Right atrium auricular region (tissue), 2 donors: ENCODE data around the gene AGPAT1. TPM values are rescaled to one million over a fixed set of nuclear protein-coding genes. Genes with fewer than 3 reads are reported as not detected.

Source experiments
- DNase-seq: peaks from one replicate; pipeline ENCODE4 v3.0.0-alpha.2; 2019; ENCODE audit warnings: low spot score
- H3K27ac ChIP-seq, 2 donors: fragments of 200-600 bp; sonication (generic); 1 replicate in 1 of 2; 2 replicates in 1 of 2; pipeline ENCODE4 v1.5.1; 2016 to 2019
- H3K27me3 ChIP-seq, 2 donors: fragments of 200-600 bp; sonication (generic); one replicate each; pipeline versions ENCODE4 v1.5.1 to v1.6.0; 2017 to 2019
- H3K36me3 ChIP-seq: fragments of 200-600 bp; sonication (generic); one replicate; pipeline ENCODE4 v1.5.1; 2016
- H3K4me1 ChIP-seq, 2 donors: fragments of 200-600 bp; sonication (generic); one replicate each; pipeline versions ENCODE4 v1.5.1 to v1.6.0; 2017 to 2019
- H3K4me3 ChIP-seq, 2 donors: fragments of 200-600 bp; sonication (generic); 1 replicate in 1 of 2; 2 replicates in 1 of 2; pipeline ENCODE4 v1.5.1; 2017 to 2019; ENCODE audit warnings: mild to moderate bottlenecking in 1 of 2, moderate library complexity in 1 of 2
- H3K9me3 ChIP-seq, 2 donors: fragments of 200-600 bp; sonication (generic); one replicate each; pipeline ENCODE4 v1.5.1; 2019
- CTCF ChIP-seq, 2 donors: fragments of 200-600 bp; sonication (generic); IDR thresholded peaks; one replicate each; pipeline ENCODE4 v1.5.1; 2019; ENCODE audit warnings: antibody characterized with exemption in 2 of 2
- total RNA-seq, 2 donors: library from RNA; depleted of rRNA; stranded (reverse); fragments of >200 nt; gene quantifications; one replicate each; pipeline ENCODE4 v1.1.0, GENCODE V29; 2016

AGPAT1 gene
- total RNA-seq, 2 donors from 2014 or later, result 59.6 to 77.1 TPM

GRCh38 chr6:32168807-32169591, 6.9 kb downstream of the AGPAT1 start:
- Histone ChIP-seq H3K4me3 (no peak overlapping the region), H3K4me1 (no peaks in the 10 kb centered on the region), H3K9me3 (no peaks in the 10 kb centered on the region), H3K36me3 (peaks cover 53% of the 10 kb centered on the region), H3K27me3 (no peaks in the 10 kb centered on the region), H3K27ac (no peak overlapping the region)
- no peak for DNase-seq
- TF ChIP-seq CTCF (IDR thresholded peaks at IDR 0.05), result no peak

- Histone ChIP-seq H3K4me3 (no peak overlapping the region), H3K27me3 (no peaks in the 10 kb centered on the region), H3K9me3 (no peaks in the 10 kb centered on the region), H3K27ac (no peak overlapping the region), H3K4me1 (no peaks in the 10 kb centered on the region), H3K36me3 (peaks cover 58% of the 10 kb centered on the region)
- no peak for TF ChIP-seq CTCF (IDR thresholded peaks at IDR 0.05)
- DNase-seq, result no peak
These were observed 7.5 kb downstream of the AGPAT1 start for GRCh38 chr6:32168350-32168749.

GRCh38 chr6:32167761-32168262, 8.1 kb downstream of the AGPAT1 start:
- H3K4me1 ChIP-seq, result no peaks in the 10 kb centered on the region
- H3K27me3 ChIP-seq, result no peaks in the 10 kb centered on the region
- no peaks in the 10 kb centered on the region for H3K9me3 ChIP-seq
- no peak for TF ChIP-seq CTCF (IDR thresholded peaks at IDR 0.05)
- H3K36me3 ChIP-seq, result peaks cover 63% of the 10 kb centered on the region
- no peak for DNase-seq
- H3K4me3 ChIP-seq, result no peak overlapping the region
- no peak overlapping the region for H3K27ac ChIP-seq

GRCh38 chr6:32167154-32167760, 8.6 kb downstream of the AGPAT1 start:
- DNase-seq, result no peak
- Histone ChIP-seq H3K4me3 (no peak overlapping the region), H3K36me3 (peaks cover 66% of the 10 kb centered on the region), H3K4me1 (no peaks in the 10 kb centered on the region), H3K9me3 (no peaks in the 10 kb centered on the region), H3K27ac (no peak overlapping the region), H3K27me3 (no peaks in the 10 kb centered on the region)
- TF ChIP-seq CTCF (IDR thresholded peaks at IDR 0.05), result no peak

GRCh38 chr6:32166411-32167061, 9.3 kb downstream of the AGPAT1 start:
- Histone ChIP-seq H3K27ac (no peak overlapping the region), H3K27me3 (no peaks in the 10 kb centered on the region), H3K4me1 (no peaks in the 10 kb centered on the region), H3K4me3 (no peak overlapping the region), H3K36me3 (peaks cover 69% of the 10 kb centered on the region), H3K9me3 (no peaks in the 10 kb centered on the region)
- TF ChIP-seq CTCF (IDR thresholded peaks at IDR 0.05), result no peak
- no peak for DNase-seq
